Glutamatergic neuron (in vitro differentiated cells): Measurements from ENCODE around the gene NFYB. TPM values are rescaled to one million over a fixed set of nuclear protein-coding genes. Genes with fewer than 3 reads are reported as not detected.

Source experiments
- DNase-seq: peaks from one replicate; pipeline ENCODE4 v3.0.0; 2022
- H3K27ac Mint-ChIP-seq: one replicate; pipeline ENCODE4 v1.8.0; 2020; ENCODE audit warnings: mild to moderate bottlenecking, mixed read lengths, inconsistent platforms; ENCODE audit not compliant: unreplicated experiment
- H3K27me3 Mint-ChIP-seq: one replicate; pipeline ENCODE4 v1.8.0; 2020; ENCODE audit warnings: mild to moderate bottlenecking, moderate library complexity, mixed read lengths, inconsistent platforms; ENCODE audit not compliant: unreplicated experiment
- H3K36me3 Mint-ChIP-seq: one replicate; pipeline ENCODE4 v1.8.0; 2020; ENCODE audit warnings: mild to moderate bottlenecking, mixed read lengths, inconsistent platforms; ENCODE audit not compliant: unreplicated experiment
- H3K4me1 Mint-ChIP-seq: one replicate; pipeline ENCODE4 v1.8.0; 2020; ENCODE audit warnings: mild to moderate bottlenecking, low read depth, mixed read lengths, inconsistent platforms; ENCODE audit not compliant: unreplicated experiment
- H3K4me3 Mint-ChIP-seq: one replicate; pipeline ENCODE4 v1.8.0; 2020; ENCODE audit warnings: mild to moderate bottlenecking, mixed read lengths, inconsistent platforms; ENCODE audit not compliant: unreplicated experiment
- H3K9me3 Mint-ChIP-seq: one replicate; pipeline ENCODE4 v1.8.0; 2020; ENCODE audit warnings: mild to moderate bottlenecking, moderate library complexity, mixed read lengths, inconsistent platforms; ENCODE audit not compliant: unreplicated experiment
- total RNA-seq: library from RNA; stranded (reverse); fragmentation: NEBNext Ultra II Directional; extraction: Animal tissue kit (Norgen Biotek cat#: 25700); gene quantifications from one replicate; pipeline ENCODE4 v1.2.1, GENCODE V29; 2021; ENCODE audit not compliant: unreplicated experiment
- TF ChIP-seq, protein P1 (sequence below): fragments of 200-600 bp; sonication (generic); IDR thresholded peaks from one replicate; pipeline ENCODE4 v1.5.0; 2021; ENCODE audit not compliant: partially characterized antibody, unreplicated experiment

Gene NFYB
- total RNA-seq, 1 donor from 2014 or later, result 17.1 TPM

DNA sequence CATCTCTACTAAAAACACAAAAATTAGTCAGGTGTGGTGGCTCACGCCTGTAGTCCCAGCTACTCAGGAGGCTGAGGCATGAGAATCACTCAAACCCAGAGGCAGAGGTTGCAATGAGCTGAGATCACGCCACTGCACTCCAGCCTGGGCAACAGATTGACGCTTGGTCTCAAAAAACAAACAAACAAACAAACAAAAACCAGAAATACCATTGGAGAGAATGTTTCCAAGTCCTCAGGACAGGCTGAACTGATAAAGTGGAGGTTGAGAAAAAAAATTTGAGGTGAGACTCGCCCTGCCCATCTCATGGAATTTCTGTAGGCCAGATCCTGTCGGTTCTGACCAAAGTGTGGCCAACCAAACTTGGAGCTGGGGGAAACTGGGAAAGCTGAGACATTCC is 30.6 kb upstream of the NFYB start:
- Mint-ChIP-seq H3K9me3 (no peaks in the 10 kb centered on the region), H3K27me3 (peaks cover 1% of the 10 kb centered on the region), H3K27ac (no peak overlapping the region)

DNA sequence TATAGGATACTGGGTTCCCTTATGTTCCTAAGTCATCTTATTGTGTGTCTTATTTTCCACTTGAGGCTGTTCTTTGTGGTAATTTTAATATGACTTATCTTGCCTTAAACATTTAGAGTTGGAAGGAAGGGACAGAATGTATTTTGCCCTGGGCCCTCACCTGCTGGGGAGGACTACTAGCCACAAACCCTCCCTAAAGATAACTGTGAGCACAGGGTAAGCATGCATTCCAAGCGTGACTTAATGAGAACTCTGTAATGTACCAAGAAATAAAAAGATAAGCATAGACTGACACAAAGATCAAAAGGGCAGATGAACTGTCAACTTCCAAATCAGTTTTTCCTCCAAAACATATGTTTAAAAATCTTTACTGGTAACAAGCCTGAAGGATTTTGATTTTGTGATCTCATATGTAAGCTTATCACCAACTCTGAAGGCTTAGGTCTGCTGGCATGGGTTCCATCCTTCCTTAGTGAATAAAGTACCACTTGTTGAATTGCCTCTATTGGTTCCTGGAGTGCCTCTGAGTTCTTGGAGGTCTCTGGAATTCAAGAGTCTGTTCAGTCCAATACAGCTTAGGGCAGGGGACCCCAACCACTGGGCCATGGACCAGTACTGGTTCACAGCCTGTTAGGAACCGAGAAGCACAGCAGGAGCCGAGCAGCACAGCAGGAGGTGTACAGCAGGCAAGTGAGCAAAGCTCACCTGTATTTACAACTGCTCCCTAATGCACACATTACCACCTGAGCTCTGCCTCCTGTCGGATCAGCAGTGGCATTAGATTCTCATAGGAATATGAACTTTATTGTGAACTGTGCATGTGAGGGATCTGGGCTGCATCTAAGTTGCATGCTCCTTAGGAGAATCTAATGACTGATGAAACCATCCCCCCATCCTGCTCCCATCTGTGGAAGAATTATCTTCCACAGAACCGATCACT is 29.8 kb upstream of the NFYB start:
- peaks cover 1% of the 10 kb centered on the region for H3K27me3 Mint-ChIP-seq
- no peaks in the 10 kb centered on the region for H3K4me1 Mint-ChIP-seq
- no peak overlapping the region for H3K27ac Mint-ChIP-seq
- DNase-seq, result no peak
- H3K9me3 Mint-ChIP-seq, result no peaks in the 10 kb centered on the region
- no peaks in the 10 kb centered on the region for H3K36me3 Mint-ChIP-seq
- no peak overlapping the region for H3K4me3 Mint-ChIP-seq
- TF ChIP-seq, protein P1, sequence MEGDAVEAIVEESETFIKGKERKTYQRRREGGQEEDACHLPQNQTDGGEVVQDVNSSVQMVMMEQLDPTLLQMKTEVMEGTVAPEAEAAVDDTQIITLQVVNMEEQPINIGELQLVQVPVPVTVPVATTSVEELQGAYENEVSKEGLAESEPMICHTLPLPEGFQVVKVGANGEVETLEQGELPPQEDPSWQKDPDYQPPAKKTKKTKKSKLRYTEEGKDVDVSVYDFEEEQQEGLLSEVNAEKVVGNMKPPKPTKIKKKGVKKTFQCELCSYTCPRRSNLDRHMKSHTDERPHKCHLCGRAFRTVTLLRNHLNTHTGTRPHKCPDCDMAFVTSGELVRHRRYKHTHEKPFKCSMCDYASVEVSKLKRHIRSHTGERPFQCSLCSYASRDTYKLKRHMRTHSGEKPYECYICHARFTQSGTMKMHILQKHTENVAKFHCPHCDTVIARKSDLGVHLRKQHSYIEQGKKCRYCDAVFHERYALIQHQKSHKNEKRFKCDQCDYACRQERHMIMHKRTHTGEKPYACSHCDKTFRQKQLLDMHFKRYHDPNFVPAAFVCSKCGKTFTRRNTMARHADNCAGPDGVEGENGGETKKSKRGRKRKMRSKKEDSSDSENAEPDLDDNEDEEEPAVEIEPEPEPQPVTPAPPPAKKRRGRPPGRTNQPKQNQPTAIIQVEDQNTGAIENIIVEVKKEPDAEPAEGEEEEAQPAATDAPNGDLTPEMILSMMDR, result no peak

More for the DNA sequence above, 30.6 kb upstream of the NFYB start:
- Mint-ChIP-seq H3K4me3 (no peak overlapping the region), H3K36me3 (no peaks in the 10 kb centered on the region), H3K4me1 (no peaks in the 10 kb centered on the region)
- DNase-seq, result no peak
- TF ChIP-seq, protein P1, result no peak

DNA sequence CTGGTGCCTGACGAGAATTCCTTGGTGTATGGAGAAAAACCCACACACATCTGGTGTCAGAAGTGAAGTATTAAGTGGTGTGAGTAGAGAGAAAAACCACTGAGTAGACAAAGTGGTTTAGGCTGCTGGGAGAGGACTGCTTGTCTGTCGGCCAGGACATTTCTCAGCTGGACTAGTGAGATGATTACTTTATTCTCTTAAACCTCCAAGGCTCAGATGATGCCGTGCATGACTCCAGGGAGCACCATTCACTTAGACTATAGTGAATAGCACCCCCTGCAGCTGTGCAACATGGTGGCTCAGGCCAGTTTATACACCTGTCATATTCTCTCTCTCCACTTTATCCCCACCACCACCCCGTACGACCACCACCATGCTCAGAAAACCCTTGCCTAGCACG is 28.5 kb upstream of the NFYB start:
- DNase-seq, result no peak
- H3K36me3 Mint-ChIP-seq, result no peaks in the 10 kb centered on the region
- H3K9me3 Mint-ChIP-seq, result no peaks in the 10 kb centered on the region
- no peak overlapping the region for H3K4me3 Mint-ChIP-seq
- no peak overlapping the region for H3K27ac Mint-ChIP-seq
- no peaks in the 10 kb centered on the region for H3K4me1 Mint-ChIP-seq
- TF ChIP-seq, protein P1, result no peak
- H3K27me3 Mint-ChIP-seq, result peaks cover 1% of the 10 kb centered on the region

DNA sequence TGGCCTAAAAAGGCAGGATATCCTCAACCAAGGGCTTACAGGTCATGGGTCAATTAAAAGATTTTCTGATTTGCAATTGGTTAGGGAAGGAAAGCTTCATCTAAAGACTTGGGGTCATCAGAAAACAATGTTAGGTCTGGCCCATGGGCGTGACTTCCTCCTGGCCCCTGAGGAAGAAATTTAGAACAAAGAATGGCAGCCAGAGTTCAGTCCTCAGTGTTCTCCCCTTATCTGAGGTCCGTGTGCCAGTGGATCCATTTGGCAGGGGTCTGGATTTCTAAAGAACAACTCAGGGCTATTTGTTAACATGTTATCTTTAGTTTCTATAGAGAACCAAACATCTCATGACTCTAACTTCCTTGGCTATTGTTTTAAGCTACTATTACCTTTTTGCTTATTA is 27.8 kb upstream of the NFYB start:
- no peak overlapping the region for H3K27ac Mint-ChIP-seq
- no peak for DNase-seq
- TF ChIP-seq, protein P1, result no peak
- no peak overlapping the region for H3K4me3 Mint-ChIP-seq
- H3K27me3 Mint-ChIP-seq, result peaks cover 1% of the 10 kb centered on the region
- H3K36me3 Mint-ChIP-seq, result no peaks in the 10 kb centered on the region
- H3K4me1 Mint-ChIP-seq, result no peaks in the 10 kb centered on the region
- H3K9me3 Mint-ChIP-seq, result no peaks in the 10 kb centered on the region

DNA sequence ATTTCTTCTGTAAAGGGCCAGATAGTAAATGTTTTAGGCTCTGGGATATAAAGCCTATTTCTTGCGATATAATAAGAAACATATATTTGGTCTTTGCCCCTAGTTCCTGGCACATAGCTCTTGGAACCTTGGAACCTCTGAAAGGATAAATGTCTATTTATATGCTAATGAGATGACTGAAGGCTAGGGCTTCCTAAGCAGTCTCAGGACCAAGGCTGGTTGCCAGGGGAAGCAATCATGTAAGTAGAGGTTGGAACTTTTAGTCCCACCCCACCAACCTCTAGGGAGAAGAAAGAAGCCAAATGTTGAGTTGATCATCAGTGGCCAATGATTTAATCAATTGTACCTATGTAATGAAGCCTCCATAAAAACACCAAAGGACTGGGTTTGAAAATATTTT is 26.6 kb upstream of the NFYB start:
- Mint-ChIP-seq H3K9me3 (no peaks in the 10 kb centered on the region), H3K36me3 (no peaks in the 10 kb centered on the region), H3K4me1 (no peaks in the 10 kb centered on the region), H3K27ac (no peak overlapping the region), H3K27me3 (peaks cover 1% of the 10 kb centered on the region), H3K4me3 (no peak overlapping the region)
- no peak for DNase-seq
- TF ChIP-seq, protein P1, result no peak
